Ovary (tissue), 3 donors: ENCODE measurements around the gene RAP1GAP2.

Experiments
- CTCF ChIP-seq, 3 donors: fragments of 450-650 bp in 2 of 3; fragments of 200-600 bp in 1 of 3; IDR thresholded peaks; one replicate each; pipeline versions ENCODE4 v1.5.1 to v1.8.0; 2016 to 2022; ENCODE audit warnings: antibody characterized with exemption in 3 of 3, mild to moderate bottlenecking in 1 of 3
- POLR2A ChIP-seq: fragments of 450-650 bp; IDR thresholded peaks from one replicate; pipeline ENCODE4 v1.6.1; 2017; ENCODE audit warnings: antibody characterized with exemption, mild to moderate bottlenecking, moderate library complexity
- donor health status: DM: no; HTN: no; CAD: no.

- TF ChIP-seq CTCF (IDR thresholded peaks at IDR 0.05), result no peak
- no peak for TF ChIP-seq POLR2A
These were observed 230.9 kb downstream of the RAP1GAP2 start for GRCh38 chr17:3026856-3027751.
